Pancreas (tissue), 10 donors: ENCODE data around the gene MPC2. TPM values are rescaled to one million over a fixed set of nuclear protein-coding genes. Genes with fewer than 3 reads are reported as not detected.

Experiments used
- ATAC-seq, 4 donors: fragments of 200-7000 bp; cut with Tn5 transposase; one replicate each; pipeline versions ENCODE4 v1.8.0 to v1.9.1; 2020; ENCODE audit warnings: mild to moderate bottlenecking in 4 of 4, moderate library complexity in 4 of 4
- DNase-seq, 6 donors: peaks; one replicate each; pipeline ENCODE4 v3.0.0-alpha.2; 2020
- FAIRE-seq: peaks from 2 replicates; lab custom pipeline; 2012; peaks lifted over from hg19 to GRCh38; lab: Jason Lieb, UNC
- H3K27ac ChIP-seq, 4 donors: fragments of 200-600 bp; sonication (generic); 1 replicate in 3 of 4; 2 replicates in 1 of 4; pipeline versions ENCODE4 v1.5.0 to v1.8.0; 2020
- H3K27me3 ChIP-seq, 4 donors: fragments of 200-600 bp; one replicate each; pipeline ENCODE4 v1.8.0; 2021
- H3K36me3 ChIP-seq, 3 donors: fragments of 200-600 bp; sonication (generic) in 1 of 3; one replicate each; pipeline versions ENCODE4 v1.5.0 to v1.8.0; 2020 to 2021
- H3K4me1 ChIP-seq, 3 donors: fragments of 200-600 bp; one replicate each; pipeline ENCODE4 v1.8.0; 2021
- H3K4me3 ChIP-seq, 4 donors: fragments of 200-600 bp; sonication (generic) in 2 of 4; one replicate each; pipeline versions ENCODE4 v1.5.0 to v1.8.0; 2020 to 2021
- H3K9me3 ChIP-seq, 4 donors: fragments of 200-600 bp; one replicate each; pipeline ENCODE4 v1.8.0; 2021
- CTCF ChIP-seq, 4 donors: fragments of 200-600 bp; sonication (generic) in 3 of 4; IDR thresholded peaks; one replicate each; pipeline versions ENCODE4 v1.5.0 to v1.8.0; 2021; ENCODE audit warnings: antibody characterized with exemption in 4 of 4
- WGBS, 2 donors: extraction: QIAGEN DNeasy Blood & Tissue Kit; methylation state at CpG; one replicate each; pipeline ENCODE4 v1.1.7; 2013; 5-methylcytosine and 5-hydroxymethylcytosine counted together
- intact Hi-C, 3 donors: fragments of 100-400 bp; cut with DNase I; formaldehyde crosslinking; loops; one replicate each; pipeline versions ENCODE4 v1.11.1 to v1.14.2; 2022
- polyA plus RNA-seq, 2 donors: library from polyadenylated mRNA; stranded (reverse); fragments of 200-250 nt; gene quantifications; one replicate each; pipeline ENCODE4 v1.2.3, GENCODE V29; 2013
- total RNA-seq, 6 donors: library from RNA; stranded (reverse); fragmentation: NEBNext Ultra II Directional in 4 of 6; extraction: Animal tissue kit (Norgen Biotek cat#: 25700) in 4 of 6; gene quantifications; one replicate each; pipeline versions ENCODE4 v1.2.1 to v1.2.4, GENCODE V29; 2021 to 2023
- donor health status: healthy with polysubstance abuse.
- donor health status: DM: no; HTN: no; CAD: no; lungs with moderate emphysema.
- donor health status: DM: no; HTN: no; CAD: no.
- donor health status: control.
- donor health status: control.
- donor health status: Bipolar disorder and iron deficiency.
- donor health status: DM: yes; HTN: yes; CAD: no.
- donor health status: DM: no; HTN: no; CAD: no.
- donor health status: DM: no; HTN: no; CAD: no.
- donor health status: DM: yes; HTN: yes; CAD: no.

MPC2 gene
- total RNA-seq, result 10 to 100 TPM; 25.5 to 45.4 (median 39.9) TPM
- polyA plus RNA-seq, result 10 to 100 TPM; 37.7 to 72.5 TPM

DNA sequence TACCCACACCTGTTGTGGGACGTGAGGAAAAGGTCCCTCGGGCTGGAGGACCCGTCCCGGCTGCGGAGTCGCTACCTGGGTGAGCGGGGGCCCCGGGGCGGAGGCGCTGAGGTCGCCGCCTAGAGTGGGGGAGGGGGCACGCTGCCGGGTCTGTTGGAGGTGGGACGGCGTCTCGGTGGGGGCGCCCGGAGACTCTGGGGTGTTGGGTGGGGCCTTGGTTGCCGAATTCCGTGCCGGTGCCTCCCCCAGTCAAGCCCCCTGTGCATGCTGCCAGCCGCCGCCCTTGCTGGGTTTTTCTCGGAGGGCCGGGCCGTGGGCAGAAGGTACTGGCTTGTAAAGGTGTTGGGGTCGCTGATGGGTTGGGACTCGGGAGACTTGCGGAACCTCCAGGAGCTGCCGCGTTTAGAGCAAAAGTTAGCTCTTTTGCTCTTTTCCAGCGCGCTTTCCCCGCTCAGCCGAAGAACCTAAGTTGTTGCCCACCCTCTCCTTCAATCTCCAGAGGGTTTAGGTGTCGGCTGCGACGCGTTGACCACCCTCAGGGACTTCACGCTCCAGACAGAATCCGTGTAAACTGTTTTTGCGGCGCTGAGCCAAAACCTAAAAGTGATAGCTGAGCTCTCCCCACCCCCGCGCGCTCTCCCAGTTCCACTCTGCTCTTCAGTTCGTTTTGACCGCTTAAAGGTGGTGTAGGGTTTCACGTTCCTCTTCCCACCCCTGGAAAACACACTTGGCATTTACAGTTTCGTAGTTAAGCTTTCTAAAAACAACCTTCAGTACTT lies at the start of gene MPC2:
MPC2 (minus strand) TSS at position 143 of the 779 bp plus-strand sequence. CDS start 1,231 bp downstream, outside the sequence.
- H3K4me3 ChIP-seq, result peak within 1 kb of the TSS; percentile 75 to 84 (median 81)
- WGBS, 2 donors, result 0 to 1% methylated on average over 46 to 51 of the region's 51 CpGs

GRCh38 chr1:167984886-167985489 lies 48.1 kb upstream of the MPC2 start:
- 64 to 65% methylated on average over 8 of the region's 8 CpGs for WGBS, 2 donors
- FAIRE-seq (no peak), ATAC-seq (peak in 2 of 4 donors; percentile 14 to 25), DNase-seq (no peak)
- Histone ChIP-seq H3K27ac (no peak overlapping the region), H3K36me3 (no peaks in the 10 kb centered on the region), H3K27me3 (no peaks in the 10 kb centered on the region), H3K9me3 (no peaks in the 10 kb centered on the region), H3K4me3 (no peak overlapping the region), H3K4me1 (no peaks in the 10 kb centered on the region)
- no peak for TF ChIP-seq CTCF (IDR thresholded peaks at IDR 0.05)
- intact Hi-C loops, result no loop called here

More for the DNA sequence above, at the start of gene MPC2:
- intact Hi-C loops, result no loop called here
- ATAC-seq (peak; percentile 13 to 40 (median 37)), FAIRE-seq (no peak), DNase-seq (peak; percentile 56 to 86 (median 68))
- peak within 1 kb of the TSS; percentile 89 to 97 (median 96) for H3K27ac ChIP-seq
- H3K27me3 ChIP-seq, result no peaks in the 10 kb centered on the region
- TF ChIP-seq CTCF (IDR thresholded peaks at IDR 0.05), result no peak
- no peaks in the 10 kb centered on the region for H3K9me3 ChIP-seq
- no peaks in the 10 kb centered on the region for H3K36me3 ChIP-seq
- H3K4me1 ChIP-seq, result peaks cover 0 to 26% (median 10%) of the 10 kb centered on the region in 3 donors

DNA sequence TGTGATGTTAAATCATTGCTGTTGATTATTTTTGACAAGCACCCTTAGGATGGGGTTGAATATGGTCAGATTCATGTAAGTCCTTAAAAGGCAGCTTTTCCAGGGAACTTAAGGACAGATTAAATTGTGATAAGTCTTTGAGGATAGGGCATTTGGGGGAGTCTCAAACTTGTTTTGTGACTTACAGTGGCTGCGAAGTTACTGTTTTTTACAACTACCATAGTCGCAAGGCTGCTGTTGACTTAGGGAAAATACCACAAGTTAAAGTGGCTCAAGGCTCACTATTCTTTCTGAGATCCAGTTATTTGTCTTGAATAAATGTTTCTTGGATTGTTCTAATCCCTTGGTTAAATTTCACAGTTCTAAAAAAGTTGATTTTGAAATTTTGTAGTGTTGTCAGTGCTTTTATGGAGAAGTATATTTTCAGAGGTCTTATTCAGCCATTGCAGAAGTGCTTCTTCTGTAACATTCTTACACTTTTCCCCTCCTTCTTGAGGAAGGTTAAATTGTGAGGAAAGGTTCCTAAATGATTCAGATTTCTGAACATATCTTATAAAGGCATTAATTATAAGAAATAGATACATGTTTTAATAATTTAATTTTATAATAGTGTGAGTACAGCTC lies 47.0 kb upstream of the MPC2 start:
- 91 to 92% methylated on average over 2 of the region's 2 CpGs for WGBS, 2 donors
- Histone ChIP-seq H3K27ac (no peak overlapping the region), H3K27me3 (no peaks in the 10 kb centered on the region), H3K4me1 (no peaks in the 10 kb centered on the region), H3K36me3 (no peaks in the 10 kb centered on the region), H3K4me3 (no peak overlapping the region), H3K9me3 (no peaks in the 10 kb centered on the region)
- ATAC-seq (no peak), FAIRE-seq (no peak), DNase-seq (no peak)
- intact Hi-C loops, result no loop called here
- TF ChIP-seq CTCF (IDR thresholded peaks at IDR 0.05), result no peak

DNA sequence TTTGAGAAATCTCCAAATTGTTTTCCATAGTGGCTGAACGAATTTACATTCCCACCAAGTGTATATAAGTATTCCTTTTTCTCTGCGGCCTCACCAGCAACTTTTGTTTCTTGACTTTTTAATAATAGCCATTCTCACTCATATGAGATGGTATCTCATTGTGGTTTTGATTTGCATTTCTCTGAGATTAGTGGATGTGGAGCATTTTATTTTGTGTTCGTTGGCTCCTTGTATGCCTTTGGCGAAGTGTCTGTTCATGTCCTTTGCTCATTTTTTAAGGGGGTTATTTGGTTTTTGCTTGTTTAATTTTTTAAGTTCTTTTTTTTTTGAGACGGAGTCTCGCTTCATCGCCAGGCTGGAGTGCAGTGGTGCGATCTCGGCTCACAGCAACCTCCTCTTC lies 45.1 kb upstream of the MPC2 start:
- ATAC-seq (no peak), FAIRE-seq (no peak), DNase-seq (no peak)
- Histone ChIP-seq H3K27ac (no peak overlapping the region), H3K27me3 (no peaks in the 10 kb centered on the region), H3K4me1 (no peaks in the 10 kb centered on the region), H3K36me3 (peaks cover 0 to 10% (median 0%) of the 10 kb centered on the region in 3 donors), H3K4me3 (no peak overlapping the region), H3K9me3 (no peaks in the 10 kb centered on the region)
- intact Hi-C loops, result no loop called here
- TF ChIP-seq CTCF (IDR thresholded peaks at IDR 0.05), result no peak
- WGBS, 2 donors, result 97 to 99% methylated on average over 9 of the region's 9 CpGs
